HCT116 (cell line): Measurements from ENCODE around the gene ADM2. TPM values are rescaled to one million over a fixed set of nuclear protein-coding genes. Genes with fewer than 3 reads are reported as not detected.

Experiments
- ATAC-seq: fragments of 200-7000 bp; cut with Tn5 transposase; 2 replicates; pipeline ENCODE4 v1.9.1; 2020; ENCODE audit warnings: mild to moderate bottlenecking, moderate library complexity
- BruUV-seq: library from RNA; stranded (reverse); fragments of 400-500 nt; replicated peaks from 2 replicates; lab custom pipeline; 2021; lab: Mats Ljungman, UMichigan
- CTCF ChIA-PET: fragments of 300-600 bp; sonication (Branson Sonifier 250); formaldehyde crosslinking; loops from one replicate; lab custom pipeline; 2021; ENCODE audit warnings: antibody characterized with exemption; lab: Charles Lee
- POLR2A ChIA-PET: fragments of 300-600, 350-600 bp; sonication (Branson Sonifier 250); formaldehyde crosslinking; loops from one replicate; lab custom pipeline; 2021; ENCODE audit warnings: antibody characterized with exemption; lab: Charles Lee
- RAD21 ChIA-PET, 2 experiments: fragments of 300-600 bp; sonication (Branson Sonifier 250); formaldehyde crosslinking; loops; one replicate each; lab custom pipeline; 2023; ENCODE audit warnings: low total read pairs in 2 of 2; ENCODE audit not compliant: uncharacterized antibody in 2 of 2, unreplicated experiment in 2 of 2, low non-redundant PET in 1 of 2; lab: Charles Lee
- DNase-seq: peaks from one replicate; pipeline ENCODE4 v3.0.0-alpha.2; 2010; ENCODE audit warnings: low read depth, low spot score
- H2AFZ ChIP-seq: fragments of 200-600 bp; shearing (Covaris generic), sonication (generic); 2 replicates; pipeline ENCODE4 v1.6.1; 2017; ENCODE audit warnings: low read depth, mixed run types, mixed read lengths, antibody characterized with exemption, low read length; ENCODE audit not compliant: poor library complexity, severe bottlenecking
- H3K27ac ChIP-seq: 2 replicates; pipeline ENCODE4 v1.5.1; 2012; ENCODE audit warnings: low read depth, low read length
- H3K27me3 ChIP-seq: fragments of 200-600 bp; sonication (generic); 2 replicates; pipeline ENCODE4 v1.6.1; 2016; ENCODE audit warnings: mixed run types, low read length, mixed read lengths; ENCODE audit not compliant: insufficient read depth
- H3K36me3 ChIP-seq, 2 experiments: fragments of 200-500 bp in 1 of 2; fragments of 200-600 bp in 1 of 2; sonication (Bioruptor generic) in 1 of 2; sonication (generic) in 1 of 2; 2 replicates each; pipeline versions ENCODE4 v1.5.1 to v1.6.1; 2014 to 2016; ENCODE audit warnings: low read length in 2 of 2, inconsistent platforms in 1 of 2, mixed read lengths in 1 of 2, mixed run types in 1 of 2; ENCODE audit not compliant: insufficient read depth in 2 of 2, control insufficient read depth in 1 of 2
- H3K4me1 ChIP-seq, 2 experiments: fragments of 200-600 bp in 1 of 2; sonication (generic) in 1 of 2; 2 replicates each; pipeline versions ENCODE4 v1.5.1 to v1.6.1; 2012 to 2017; ENCODE audit warnings: low read length in 2 of 2, inconsistent platforms in 1 of 2, mild to moderate bottlenecking in 1 of 2, mixed read lengths in 1 of 2, mixed run types in 1 of 2, moderate library complexity in 1 of 2; ENCODE audit not compliant: insufficient read depth in 2 of 2, control insufficient read depth in 1 of 2
- H3K4me2 ChIP-seq: fragments of 200-600 bp; sonication (generic); 2 replicates; pipeline ENCODE4 v1.6.1; 2017; ENCODE audit warnings: mixed run types, low read length, mixed read lengths
- H3K4me3 ChIP-seq, 2 experiments: fragments of 200-600 bp in 1 of 2; sonication (generic) in 1 of 2; replicated peaks in 1 of 2; 2 replicates each; pipeline ENCODE4 v1.5.1; 2011 to 2016; ENCODE audit warnings: low read length in 2 of 2, control low read depth in 1 of 2, low read depth in 1 of 2, mild to moderate bottlenecking in 1 of 2, mixed read lengths in 1 of 2, mixed run types in 1 of 2
- H3K79me2 ChIP-seq: fragments of 200-600 bp; sonication (generic); 2 replicates; pipeline ENCODE4 v1.6.1; 2017; ENCODE audit warnings: mild to moderate bottlenecking, mixed run types, low read length, moderate library complexity, mixed read lengths; ENCODE audit not compliant: insufficient read depth
- H3K9ac ChIP-seq: fragments of 200-600 bp; sonication (generic); 2 replicates; pipeline ENCODE4 v1.6.1; 2016; ENCODE audit warnings: low read length, mixed read lengths
- H3K9me2 ChIP-seq: fragments of 200-600 bp; sonication (generic), shearing (Covaris generic); 2 replicates; pipeline ENCODE4 v1.6.1; 2017; ENCODE audit warnings: mixed run types, mild to moderate bottlenecking, moderate library complexity; ENCODE audit not compliant: insufficient read depth
- H3K9me3 ChIP-seq, 2 experiments: fragments of 200-500 bp in 1 of 2; fragments of 200-600 bp in 1 of 2; sonication (Bioruptor generic) in 1 of 2; sonication (generic) in 1 of 2; 2 replicates each; pipeline ENCODE4 v1.6.1; 2014 to 2017; ENCODE audit warnings: low read length in 2 of 2, mixed read lengths in 2 of 2, inconsistent platforms in 1 of 2, low read depth in 1 of 2, mild to moderate bottlenecking in 1 of 2, mixed run types in 1 of 2, moderate library complexity in 1 of 2; ENCODE audit not compliant: control insufficient read depth in 1 of 2, insufficient read depth in 1 of 2
- H4K20me1 ChIP-seq: fragments of 200-600 bp; sonication (generic), shearing (Covaris generic); 2 replicates; pipeline ENCODE4 v1.6.1; 2017; ENCODE audit warnings: mixed run types, mild to moderate bottlenecking, moderate library complexity; ENCODE audit not compliant: insufficient read depth
- CBX3 ChIP-seq: IDR thresholded peaks from 2 replicates; pipeline ENCODE4 v1.6.1; 2012; ENCODE audit warnings: low read depth
- CEBPB ChIP-seq: IDR thresholded peaks from 2 replicates; pipeline ENCODE4 v1.6.1; 2012; ENCODE audit warnings: low read depth
- EGR1 ChIP-seq: IDR thresholded peaks from 2 replicates; pipeline ENCODE4 v1.6.1; 2012; ENCODE audit warnings: low read depth
- FOSL1 ChIP-seq: IDR thresholded peaks from 2 replicates; pipeline ENCODE4 v1.6.1; 2012; ENCODE audit warnings: low read depth
- POLR2A ChIP-seq: IDR thresholded peaks from 2 replicates; pipeline ENCODE4 v1.7.0; 2011; ENCODE audit warnings: borderline replicate concordance; ENCODE audit not compliant: insufficient read depth, insufficient read length; ENCODE audit errors: extremely low read depth
- SRF ChIP-seq: IDR thresholded peaks from 2 replicates; pipeline ENCODE4 v1.6.1; 2012; ENCODE audit warnings: low read depth
- TCF7L2 ChIP-seq: IDR thresholded peaks from 2 replicates; pipeline ENCODE4 v1.7.0; 2011; ENCODE audit warnings: borderline replicate concordance, inconsistent platforms; ENCODE audit not compliant: insufficient read depth, insufficient read length; ENCODE audit errors: extremely low read depth
- intact Hi-C: fragments of 100-400 bp; cut with micrococcal nuclease; formaldehyde crosslinking; loops from 2 replicates; pipeline ENCODE4 v1.10.0; 2022
- total RNA-seq: library from RNA; stranded (reverse); gene quantifications from one replicate; pipeline ENCODE4 v1.2.1, GENCODE V29; 2021; ENCODE audit not compliant: unreplicated experiment
- TF ChIP-seq, protein P1 (sequence below), 3 experiments: fragments of 200-600 bp in 1 of 3; sonication (generic) in 1 of 3; IDR thresholded peaks in 2 of 3; conservative IDR thresholded peaks in 1 of 3; 2 replicates each; pipeline ENCODE4 v1.5.1; 2012 to 2017; ENCODE audit warnings: low read depth in 2 of 3, low read length in 2 of 3, antibody characterized with exemption in 1 of 3, borderline replicate concordance in 1 of 3, control low read depth in 1 of 3, mild to moderate bottlenecking in 1 of 3, mixed read lengths in 1 of 3, mixed run types in 1 of 3, moderate library complexity in 1 of 3; ENCODE audit not compliant: insufficient read depth in 1 of 3

ADM2 gene
- total RNA-seq, 1 experiment from 2014 or later, result 12.8 TPM

DNA sequence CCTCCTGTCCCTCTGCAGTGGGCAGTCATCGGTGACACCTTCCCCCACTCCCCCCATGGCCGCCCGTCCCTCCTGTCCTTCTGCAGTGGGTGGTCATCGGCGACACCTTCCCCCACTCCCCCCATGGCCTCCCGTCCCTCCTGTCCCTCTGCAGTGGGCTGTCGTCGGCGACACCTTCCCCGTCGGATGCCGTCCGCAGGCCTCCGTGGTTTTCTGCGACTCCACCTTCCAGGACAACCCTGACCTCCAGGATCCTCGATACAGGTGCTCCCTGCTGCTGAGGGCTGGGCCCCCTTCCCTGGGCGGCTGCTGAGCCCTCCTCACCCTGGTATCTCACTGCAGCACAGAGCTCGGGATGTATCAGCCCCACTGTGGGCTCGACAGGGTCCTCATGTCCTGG, 7.5 kb downstream of the ADM2 start:
- CTCF ChIA-PET, result no interaction called here
- RAD21 ChIA-PET, result no interaction called here
- Histone ChIP-seq H3K36me3 (no peaks in the 10 kb centered on the region), H3K27me3 (no peaks in the 10 kb centered on the region), H4K20me1 (no peaks in the 10 kb centered on the region), H2AFZ (no peak overlapping the region), H3K4me2 (no peak overlapping the region), H3K9me2 (no peaks in the 10 kb centered on the region), H3K9ac (no peak overlapping the region), H3K27ac (no peak overlapping the region), H3K79me2 (no peaks in the 10 kb centered on the region), H3K4me1 (peaks cover 6 to 18% of the 10 kb centered on the region in 2 experiments; a peak in 3 of 4 replicates), H3K9me3 (no peaks in the 10 kb centered on the region), H3K4me3 (no peak overlapping the region)
- POLR2A ChIA-PET, result no interaction called here
- intact Hi-C loops, result no loop called here
- TF ChIP-seq POLR2A, result no peak
- TF ChIP-seq CEBPB, result no peak
- TF ChIP-seq, protein P1, sequence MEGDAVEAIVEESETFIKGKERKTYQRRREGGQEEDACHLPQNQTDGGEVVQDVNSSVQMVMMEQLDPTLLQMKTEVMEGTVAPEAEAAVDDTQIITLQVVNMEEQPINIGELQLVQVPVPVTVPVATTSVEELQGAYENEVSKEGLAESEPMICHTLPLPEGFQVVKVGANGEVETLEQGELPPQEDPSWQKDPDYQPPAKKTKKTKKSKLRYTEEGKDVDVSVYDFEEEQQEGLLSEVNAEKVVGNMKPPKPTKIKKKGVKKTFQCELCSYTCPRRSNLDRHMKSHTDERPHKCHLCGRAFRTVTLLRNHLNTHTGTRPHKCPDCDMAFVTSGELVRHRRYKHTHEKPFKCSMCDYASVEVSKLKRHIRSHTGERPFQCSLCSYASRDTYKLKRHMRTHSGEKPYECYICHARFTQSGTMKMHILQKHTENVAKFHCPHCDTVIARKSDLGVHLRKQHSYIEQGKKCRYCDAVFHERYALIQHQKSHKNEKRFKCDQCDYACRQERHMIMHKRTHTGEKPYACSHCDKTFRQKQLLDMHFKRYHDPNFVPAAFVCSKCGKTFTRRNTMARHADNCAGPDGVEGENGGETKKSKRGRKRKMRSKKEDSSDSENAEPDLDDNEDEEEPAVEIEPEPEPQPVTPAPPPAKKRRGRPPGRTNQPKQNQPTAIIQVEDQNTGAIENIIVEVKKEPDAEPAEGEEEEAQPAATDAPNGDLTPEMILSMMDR (IDR thresholded peaks at IDR 0.05 in 2 of 3, conservative IDR thresholded peaks at IDR 0.05 in 1 of 3; ENCODE audit: borderline replicate concordance in 1 of 3, insufficient read depth in 1 of 3, low read depth in 2 of 3, low read length in 2 of 3), result no peak
- no peak for TF ChIP-seq FOSL1
- TF ChIP-seq EGR1, result no peak
- no peak for TF ChIP-seq TCF7L2
- TF ChIP-seq CBX3, result no peak
- TF ChIP-seq SRF, result no peak
- ATAC-seq (no peak), DNase-seq (no peak)
- BruUV-seq, result no TSS peak
